Fibroblast of lung (primary cell): ENCODE results near the gene MYRIP.

Experiments used
- CTCF ChIP-seq, 2 donors: IDR thresholded peaks in 1 of 2; conservative IDR thresholded peaks in 1 of 2; 1 replicate in 1 of 2; 2 replicates in 1 of 2; pipeline ENCODE4 v1.5.1; 2011 to 2012; ENCODE audit warnings: low read length in 2 of 2, control low read depth in 1 of 2, inconsistent platforms in 1 of 2, low read depth in 1 of 2, mild to moderate bottlenecking in 1 of 2
- EZH2 ChIP-seq: IDR thresholded peaks from 2 replicates; pipeline ENCODE4 v1.5.1; 2012; ENCODE audit warnings: low read length, control low read depth, mild to moderate bottlenecking; ENCODE audit errors: missing control alignments

GRCh38 chr3:40129510-40129909, 320.1 kb downstream of the MYRIP start:
- TF ChIP-seq CTCF (conservative IDR thresholded peaks at IDR 0.05 in 1 of 2, IDR thresholded peaks at IDR 0.05 in 1 of 2; ENCODE audit: low read depth in 1 of 2, low read length in 2 of 2) (no peak), EZH2 (no peak)
